ENCODE measurements around the gene PDK2.

PDK2 gene

DNA sequence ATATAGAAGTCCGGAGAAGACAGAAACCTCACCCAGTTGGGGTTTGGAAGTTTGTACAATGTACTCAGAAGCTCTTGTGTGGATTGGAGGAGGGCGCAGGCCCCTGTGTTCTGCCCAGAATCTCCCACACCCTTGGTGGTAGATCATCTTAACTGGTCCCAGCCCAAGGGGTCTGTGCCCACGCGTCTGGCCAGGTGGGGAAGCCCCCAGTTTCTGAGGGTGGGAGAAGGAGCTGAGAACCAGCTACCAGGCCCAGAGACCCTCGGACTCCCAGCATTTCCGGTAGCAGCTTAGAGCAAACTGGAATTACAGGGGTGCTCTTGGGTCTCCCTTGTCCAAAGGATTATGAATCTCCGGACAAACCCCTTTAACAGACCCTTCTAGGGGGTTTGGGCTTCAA, 57.6 kb downstream of the PDK2 start:
- DNase-seq = no peak

- no peak for DNase-seq
These were observed 58.8 kb downstream of the PDK2 start for GRCh38 chr17:50153650-50154575.

DNA sequence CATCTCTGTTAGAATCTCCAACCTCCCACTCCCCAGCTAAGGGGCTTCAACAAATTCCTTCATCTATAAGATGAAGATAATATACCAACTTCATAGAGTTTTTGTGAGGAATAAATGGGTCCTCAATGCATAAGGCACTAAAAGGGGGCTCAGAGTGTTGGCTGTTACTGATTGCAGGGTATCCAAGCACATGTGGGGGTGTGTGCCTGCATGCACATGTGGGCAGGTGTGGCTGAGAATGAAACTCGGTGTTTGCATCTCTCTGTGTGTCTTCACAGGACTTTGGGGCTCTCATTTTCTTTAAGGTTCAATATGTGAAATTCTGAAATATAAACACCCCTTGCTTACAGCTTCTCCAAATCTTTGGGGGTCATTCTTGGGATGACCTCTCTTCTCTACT, 59.5 kb downstream of the PDK2 start:
- no peak for DNase-seq

GRCh38 chr17:50155115-50155819, 60.1 kb downstream of the PDK2 start:
- DNase-seq = no peak

- DNase-seq = no peak
These were observed 62.7 kb downstream of the PDK2 start for GRCh38 chr17:50157891-50158290.

DNA sequence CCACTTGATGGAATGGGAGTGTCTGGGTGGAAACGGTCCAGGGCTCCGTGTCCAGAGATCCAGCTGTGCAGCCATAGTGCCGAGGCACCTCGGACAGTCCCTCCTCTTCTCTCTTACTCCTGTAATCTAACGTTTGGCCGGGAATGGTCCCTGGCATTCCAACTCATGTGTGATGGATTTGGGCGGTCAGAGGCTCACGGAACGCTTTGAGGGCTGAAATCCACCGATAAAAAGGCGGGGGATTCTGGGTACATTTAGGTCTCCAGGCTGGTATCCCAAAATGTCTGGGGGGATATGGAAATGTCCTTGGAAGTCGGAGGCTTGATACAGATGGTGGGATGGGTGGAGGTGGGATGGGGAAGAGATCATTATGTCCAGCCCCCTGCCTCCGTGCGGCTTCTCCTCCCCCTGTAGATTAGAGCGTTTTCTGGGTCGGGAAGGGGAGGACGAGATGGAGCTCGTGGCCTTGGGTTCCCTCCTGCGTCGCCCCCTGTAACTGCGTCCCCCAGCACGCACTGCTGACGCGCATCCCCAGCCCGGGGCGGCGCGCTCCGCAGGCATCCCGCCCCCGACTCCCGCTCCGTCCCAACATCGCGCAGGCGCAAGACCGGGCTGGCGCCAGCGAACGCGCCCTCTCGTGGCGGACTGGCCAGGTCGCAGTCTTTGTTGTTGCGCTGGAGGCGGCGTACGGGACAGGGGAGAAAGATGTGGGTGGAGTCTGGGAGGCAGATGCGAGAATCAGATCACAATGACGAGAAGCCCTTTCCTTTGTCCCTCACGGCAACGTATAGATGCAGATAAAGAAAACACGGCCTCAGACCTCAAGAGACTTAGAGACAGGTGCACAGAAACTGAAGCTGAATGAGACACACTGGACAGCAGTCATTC, 66.1 kb downstream of the PDK2 start:
- DNase-seq = peak; percentile 90 to 91

Measured in NCI-H1930 (cell line).